Left cardiac atrium (tissue), 4 donors: ENCODE measurements around the gene PDE10A. TPM values are rescaled to one million over a fixed set of nuclear protein-coding genes. Genes with fewer than 3 reads are reported as not detected.
A peak's percentile ranks its signal among the peaks of the same experiment; 100 is the strongest.
"Not testable (repeated sequence)": the region's sequence is repeated elsewhere in the genome, so short reads cannot be mapped to it uniquely, and the experiment has no call there.

ENCODE experiments used
- ATAC-seq, 2 donors: fragments of 200-7000 bp; cut with Tn5 transposase; one replicate each; pipeline ENCODE4 v1.9.1; 2020; ENCODE audit warnings: mild to moderate bottlenecking in 2 of 2, moderate library complexity in 2 of 2
- DNase-seq: peaks from one replicate; pipeline ENCODE4 v3.0.0-alpha.2; 2020
- intact Hi-C, 2 donors: fragments of 100-400 bp; cut with DNase I; formaldehyde crosslinking; loops; one replicate each; pipeline versions ENCODE4 v1.14.1 to v1.15.1; 2022 to 2023
- total RNA-seq, 2 donors: library from RNA; stranded (reverse); fragmentation: NEBNext Ultra II Directional; extraction: Animal tissue kit (Norgen Biotek cat#: 25700); gene quantifications; one replicate each; pipeline ENCODE4 v1.2.1, GENCODE V29; 2021
- donor health status: DM: no; HTN: yes; CAD: no.
- donor health status: DM: no; HTN: yes; CAD: no; lungs with severe emphysema.
- donor health status: DM: yes; HTN: yes; CAD: no.
- donor health status: Dilated cardiomyopathy.

Gene PDE10A
- total RNA-seq, 2 donors from 2014 or later, result 7.1 to 9.4 TPM

DNA sequence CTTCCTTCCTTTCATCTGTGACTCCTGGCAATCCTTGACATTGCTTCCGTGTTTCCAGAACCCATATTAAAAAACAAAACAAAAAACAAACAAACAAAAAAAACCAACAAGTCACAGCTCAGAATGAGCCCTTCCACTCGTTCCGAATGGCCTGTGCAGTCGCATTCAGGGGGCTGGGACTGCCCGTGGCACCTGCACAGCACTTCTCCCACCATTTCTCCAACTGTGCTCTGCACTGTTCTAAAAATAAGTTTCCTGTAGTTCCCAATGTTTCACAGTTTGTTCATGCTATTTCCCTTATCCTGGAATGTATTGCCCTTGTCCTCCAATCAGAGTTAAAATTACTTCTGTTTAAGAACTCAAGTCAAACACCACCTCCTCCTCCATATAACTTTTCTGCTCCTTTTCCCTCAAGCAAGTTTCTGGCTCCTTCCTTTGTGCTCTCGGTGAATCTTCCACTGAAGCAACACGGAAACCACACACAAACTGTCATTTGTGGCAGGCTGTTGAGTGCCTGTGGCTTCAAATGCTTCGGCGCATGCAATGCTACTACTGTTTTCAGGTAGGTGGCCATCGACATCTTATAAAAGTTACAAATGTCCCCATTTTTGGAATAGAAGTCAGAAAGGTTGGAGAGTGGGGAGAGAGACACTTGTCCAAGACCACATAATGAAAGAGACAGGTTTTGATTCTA, 57.7 kb downstream of the PDE10A start:
- no peak for DNase-seq
- no peak for ATAC-seq
- intact Hi-C loops, result no loop called here

DNA sequence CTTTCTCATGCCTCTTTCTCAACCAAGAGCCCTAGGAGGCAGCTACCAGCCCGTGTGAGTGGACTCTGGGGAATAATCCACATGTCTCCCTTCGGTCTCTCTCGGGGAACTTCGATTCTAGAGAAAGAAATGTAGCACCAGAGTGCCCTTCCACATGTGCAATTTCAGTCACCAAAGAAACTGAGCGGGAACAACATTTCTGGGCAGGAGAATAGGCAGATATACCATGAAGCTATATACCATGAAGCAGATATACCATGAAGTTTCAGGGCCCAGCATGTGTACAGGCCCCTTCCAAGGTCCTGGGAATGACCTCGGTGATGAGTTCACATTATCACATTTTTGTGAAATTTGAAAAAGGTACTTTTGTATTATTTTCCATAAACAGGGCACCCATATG, 60.8 kb downstream of the PDE10A start:
- DNase-seq, result no peak
- intact Hi-C loops, result no loop called here
- ATAC-seq, result no peak

DNA sequence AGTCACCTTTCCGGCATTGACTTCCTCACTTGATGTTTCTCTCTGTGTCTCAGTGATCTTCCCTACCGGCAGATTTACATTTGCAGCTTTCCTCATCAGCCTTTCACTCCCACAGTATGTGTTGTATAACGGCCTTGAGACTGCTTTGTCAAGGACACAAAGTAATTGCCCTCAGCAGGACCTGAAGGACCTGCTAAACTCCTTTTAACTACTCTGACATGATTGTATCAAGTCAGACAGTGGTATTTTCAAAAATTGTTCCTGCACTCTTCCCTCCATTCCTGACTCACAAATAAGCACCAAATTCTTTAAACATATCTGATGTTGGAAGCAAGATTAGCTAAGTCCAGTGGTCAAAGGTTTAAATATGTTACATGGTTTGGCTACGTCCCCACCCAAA, 62.4 kb downstream of the PDE10A start:
- DNase-seq (no peak), ATAC-seq (no peak)
- intact Hi-C loops, result no loop called here

DNA sequence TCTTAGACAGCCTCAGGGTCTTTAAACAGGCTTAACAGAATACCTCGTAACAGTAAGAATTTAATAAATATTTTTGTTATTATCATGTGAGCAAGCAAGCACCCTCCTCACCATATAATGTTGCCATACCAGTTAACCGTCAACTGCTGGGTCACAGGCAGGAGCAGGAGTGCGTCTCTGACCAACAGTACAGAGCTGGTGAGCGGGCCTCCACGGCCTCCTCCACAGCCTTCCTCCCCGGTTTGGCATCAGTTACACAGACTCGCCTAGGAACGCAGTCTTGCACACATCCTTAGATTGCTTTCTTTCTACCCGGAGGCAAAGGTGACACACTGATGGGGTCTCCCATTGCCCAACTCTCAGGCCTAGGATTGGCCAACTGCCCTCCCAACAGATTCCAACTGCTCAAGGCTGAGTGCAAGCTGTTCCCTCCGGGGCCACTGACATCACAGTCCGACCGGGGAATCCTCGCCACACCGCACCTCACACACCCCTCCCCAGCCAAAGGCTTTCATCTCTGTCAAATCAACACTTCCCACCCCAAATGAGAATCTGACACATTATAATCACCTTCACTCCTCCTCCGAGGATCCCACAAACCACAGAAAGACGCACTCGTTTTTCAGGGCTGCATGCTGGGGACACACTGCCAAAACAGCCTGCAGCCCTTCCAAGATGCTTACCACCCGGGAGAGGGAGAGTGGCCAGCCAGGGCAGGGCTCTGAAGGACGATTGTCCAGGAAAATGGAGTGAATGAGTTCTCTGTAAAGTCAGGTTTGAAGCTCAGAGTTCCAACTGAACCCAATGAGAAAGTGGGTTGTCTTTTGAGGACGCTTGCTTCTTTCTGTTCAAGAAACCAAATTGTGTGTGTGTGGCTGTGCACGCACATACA, 63.2 kb downstream of the PDE10A start:
- intact Hi-C loops, result no loop called here
- ATAC-seq (no peak), DNase-seq (no peak)

DNA sequence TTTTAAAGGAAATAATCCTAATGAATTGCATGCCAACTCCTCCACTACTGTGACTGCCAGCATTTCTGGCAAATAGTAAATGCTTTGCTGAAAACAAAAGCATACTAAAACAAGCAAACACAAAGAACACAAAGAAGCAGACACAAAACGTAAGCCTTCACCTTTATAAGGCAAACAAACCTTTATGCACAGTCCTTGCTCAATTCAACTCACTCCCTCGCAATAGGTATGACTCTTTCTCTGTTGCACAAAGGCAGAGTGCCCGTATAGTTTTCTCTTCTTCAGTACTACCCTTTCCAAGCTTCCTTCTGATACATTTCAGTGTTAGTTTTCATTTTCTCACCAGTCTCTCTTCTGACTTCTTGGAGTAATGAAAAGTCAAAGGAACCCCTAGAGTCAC, 63.9 kb downstream of the PDE10A start:
- intact Hi-C loops, result no loop called here
- ATAC-seq (no peak), DNase-seq (no peak)

DNA sequence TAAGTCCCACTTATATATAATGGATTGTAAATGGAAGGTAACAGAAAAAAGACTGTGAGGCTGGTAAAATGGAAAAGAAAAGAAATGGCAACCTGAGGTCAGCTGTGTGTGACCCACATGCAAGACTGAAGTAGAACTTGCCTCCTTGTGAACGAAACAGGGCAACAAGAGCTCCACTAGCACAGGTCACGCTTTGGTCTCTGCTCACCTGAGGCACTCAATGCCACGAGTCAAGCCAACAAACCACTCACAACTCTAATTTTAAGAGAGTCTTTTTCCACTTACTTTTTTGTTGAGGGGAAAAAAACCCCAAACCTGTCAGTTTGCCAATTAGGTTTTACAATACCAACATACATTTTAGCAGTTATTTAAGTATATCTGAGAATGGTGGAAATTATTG, 65.2 kb downstream of the PDE10A start:
- intact Hi-C loops, result no loop called here
- ATAC-seq, result no peak

DNA sequence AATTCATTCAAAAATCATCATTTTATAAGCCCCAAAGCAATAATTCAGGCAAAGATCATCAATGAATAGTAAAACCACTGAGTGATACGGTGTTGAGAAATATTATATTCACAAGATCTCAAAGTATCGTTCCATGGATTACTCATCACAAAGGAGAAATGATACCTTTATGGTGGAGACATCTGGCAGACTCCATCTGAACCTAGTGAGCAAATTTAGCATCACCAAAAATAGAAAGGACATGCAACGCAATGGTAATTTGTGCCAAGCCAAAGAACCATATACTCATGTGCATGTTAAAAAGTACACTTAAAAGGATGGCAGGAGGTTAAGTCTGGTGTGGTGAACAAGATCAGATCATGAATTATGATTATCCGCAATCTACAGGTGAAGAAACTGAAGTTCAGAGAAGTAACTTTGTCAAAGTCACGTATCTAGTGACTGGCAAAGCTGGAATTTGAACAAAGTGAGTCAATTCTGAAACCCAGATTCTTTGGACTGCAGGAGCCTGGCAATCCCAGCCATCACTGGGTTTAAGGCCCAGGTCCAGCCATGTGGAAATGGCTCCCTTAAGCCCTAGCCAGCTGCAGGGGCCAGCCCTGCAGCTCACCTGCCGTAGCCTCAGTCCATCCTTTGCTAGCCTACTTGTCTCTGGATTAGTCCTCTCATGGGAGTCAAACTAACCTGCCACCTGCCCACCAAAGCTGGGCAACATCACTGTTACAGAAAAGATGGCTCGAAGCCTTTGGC, 68.3 kb downstream of the PDE10A start:
- no peak for ATAC-seq
- intact Hi-C loops, result no loop called here
- DNase-seq, result no peak

More for the DNA sequence above, 65.2 kb downstream of the PDE10A start:
- no peak for DNase-seq

DNA sequence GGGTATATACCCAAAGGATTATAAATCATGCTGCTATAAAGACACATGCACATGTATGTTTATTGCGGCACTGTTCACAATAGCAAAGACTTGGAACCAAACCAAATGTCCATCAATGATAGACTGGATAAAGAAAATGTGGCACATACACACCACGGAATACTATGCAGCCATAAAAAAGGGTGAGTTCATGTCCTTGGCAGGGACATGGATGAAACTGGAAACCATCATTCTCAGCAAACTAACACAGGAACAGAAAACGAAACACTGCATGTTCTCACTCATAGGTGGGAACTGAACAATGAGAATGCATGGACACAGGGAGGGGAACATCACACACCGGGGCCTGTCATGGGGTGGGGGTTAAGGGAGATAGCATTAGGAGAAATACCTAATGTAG, 70.1 kb downstream of the PDE10A start:
- ATAC-seq, DNase-seq, intact Hi-C loops: not testable (repeated sequence)

DNA sequence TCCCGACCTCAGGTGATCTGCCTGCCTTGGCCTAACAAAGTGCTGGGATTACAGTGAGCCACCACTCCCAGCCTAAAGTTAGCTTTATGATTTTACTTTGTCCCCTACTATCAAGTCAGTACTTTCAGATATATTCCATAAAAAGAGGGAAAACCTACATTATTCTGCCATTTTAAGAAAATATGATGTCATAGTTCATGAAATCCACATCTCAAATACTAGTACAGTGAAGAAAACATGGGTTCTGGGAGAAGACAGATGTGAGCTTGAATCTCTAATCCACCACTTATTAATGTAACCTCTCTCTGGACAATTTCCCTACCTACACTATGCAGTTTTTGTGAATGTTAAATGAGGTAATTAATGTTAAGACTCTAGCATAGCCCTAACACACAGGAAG, 74.5 kb downstream of the PDE10A start:
- intact Hi-C loops, result no loop called here
- DNase-seq, result no peak

DNA sequence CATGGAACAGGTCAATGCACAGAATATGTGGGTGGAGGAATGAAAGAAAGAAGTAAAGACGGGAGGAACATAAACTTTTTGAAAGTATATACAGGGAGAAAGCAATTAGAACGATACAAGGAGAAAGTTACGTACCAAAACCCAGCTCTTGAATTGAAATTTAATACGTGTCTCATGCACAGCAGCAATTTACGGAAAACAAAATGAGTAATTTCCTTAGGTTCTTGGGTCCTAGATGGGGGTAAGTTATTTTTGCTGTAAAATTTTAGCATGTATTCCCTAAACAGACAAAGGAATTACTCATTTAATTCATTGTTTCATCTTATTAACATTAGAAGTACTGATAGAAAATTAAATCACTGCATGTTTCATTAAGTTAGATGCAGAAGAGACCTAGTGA, 75.8 kb downstream of the PDE10A start:
- no peak for DNase-seq
- ATAC-seq, result no peak
- intact Hi-C loops, result no loop called here

More for the DNA sequence above, 74.5 kb downstream of the PDE10A start:
- no peak for ATAC-seq

DNA sequence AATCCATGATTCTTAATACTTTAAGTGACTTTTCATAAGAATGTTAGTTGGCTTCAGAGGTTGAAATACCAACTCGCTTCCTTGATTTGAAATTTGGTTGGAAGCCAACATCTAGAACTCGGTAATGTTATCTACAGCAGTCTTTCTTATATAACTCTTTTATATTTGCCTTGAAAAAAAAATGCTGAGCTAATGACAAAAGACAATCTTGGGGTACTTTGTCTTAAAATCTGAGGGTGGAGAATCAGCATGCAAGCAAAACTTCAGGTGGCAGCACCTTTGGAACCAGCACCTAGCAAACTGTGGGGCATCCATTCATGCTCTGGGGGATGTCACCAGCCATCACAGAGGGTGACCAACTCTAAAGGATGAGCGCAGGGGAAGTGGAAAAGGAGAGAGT, 76.3 kb downstream of the PDE10A start:
- DNase-seq (no peak), ATAC-seq (no peak)
- intact Hi-C loops, result no loop called here

DNA sequence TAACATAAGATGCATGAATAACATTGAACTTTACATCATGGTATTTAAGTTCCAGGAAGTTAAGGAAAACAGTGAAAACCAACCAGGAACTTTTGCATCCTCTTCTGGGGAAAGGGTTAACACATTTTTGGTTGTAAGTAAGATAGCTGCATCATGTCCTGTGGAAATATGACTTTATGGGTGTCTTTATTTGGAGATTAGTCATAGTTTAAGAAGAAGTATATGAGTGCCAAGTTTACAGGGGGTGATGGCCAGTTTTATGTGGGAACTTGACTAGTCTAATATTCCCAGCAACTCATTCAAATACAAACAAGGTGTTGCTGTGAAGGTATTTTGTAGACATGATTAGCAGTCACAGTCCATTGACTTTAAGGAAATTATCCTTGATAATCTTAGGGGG, 78.0 kb downstream of the PDE10A start:
- intact Hi-C loops, result no loop called here
- DNase-seq (no peak), ATAC-seq (no peak)

DNA sequence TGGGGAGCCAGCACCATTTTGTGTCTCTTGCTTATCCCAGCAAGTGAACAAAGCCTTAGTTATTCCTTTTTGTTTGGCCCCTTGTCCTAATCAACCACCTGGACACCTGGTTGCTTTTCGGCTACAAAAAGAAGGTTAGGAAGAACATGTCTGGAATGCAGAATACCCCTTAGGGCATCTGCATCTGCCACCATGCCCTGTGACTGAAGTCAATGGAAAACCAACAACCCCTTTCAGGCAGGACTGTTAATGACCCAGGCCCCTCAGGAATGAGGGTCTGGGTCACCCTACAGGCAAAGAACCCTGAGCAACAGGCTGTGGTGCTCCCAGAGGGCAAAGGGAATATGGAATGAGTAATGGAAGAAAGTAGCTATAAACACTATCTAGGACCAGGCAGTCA, 78.5 kb downstream of the PDE10A start:
- intact Hi-C loops, result no loop called here
- DNase-seq (no peak), ATAC-seq (no peak)

DNA sequence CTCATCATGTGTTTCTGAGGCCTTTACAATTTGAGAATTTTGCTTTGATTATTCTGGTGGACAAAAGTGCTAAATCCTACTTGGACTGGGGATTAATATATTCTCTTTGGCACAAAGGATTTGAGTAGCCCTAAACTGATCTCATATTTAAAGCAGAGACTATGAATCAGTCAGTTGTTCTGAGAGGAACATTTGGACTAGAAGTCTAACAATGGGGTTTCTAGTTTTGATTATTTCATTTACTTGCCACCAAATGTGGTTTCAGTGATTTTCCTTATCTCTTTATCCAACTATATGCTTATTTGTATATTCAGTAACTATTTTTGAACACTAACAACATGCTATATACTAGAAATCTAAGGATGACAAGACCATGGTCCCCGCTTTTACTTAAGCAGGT, 81.4 kb downstream of the PDE10A start:
- ATAC-seq (no peak), DNase-seq (no peak)
- intact Hi-C loops, result no loop called here

DNA sequence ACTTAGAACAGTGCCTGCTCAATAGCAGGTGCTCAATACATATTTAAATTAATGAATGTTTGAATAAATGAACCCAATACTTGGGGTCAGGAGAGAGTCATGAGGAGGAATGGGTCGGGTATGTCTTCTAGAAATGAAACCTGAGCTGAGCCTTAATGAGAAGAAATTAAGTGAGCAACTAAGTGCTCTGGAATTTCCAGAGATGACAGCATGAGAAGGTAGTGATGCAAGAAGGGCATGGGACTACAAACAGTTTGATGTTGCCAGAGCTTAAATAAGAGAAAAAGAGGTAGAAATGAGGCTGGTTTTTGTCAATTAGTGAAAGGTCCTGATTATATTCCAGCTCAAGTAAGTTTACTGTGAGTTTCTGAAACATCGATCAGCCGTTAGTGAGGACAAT, 82.9 kb downstream of the PDE10A start:
- no peak for DNase-seq
- ATAC-seq, result no peak
- intact Hi-C loops, result no loop called here

DNA sequence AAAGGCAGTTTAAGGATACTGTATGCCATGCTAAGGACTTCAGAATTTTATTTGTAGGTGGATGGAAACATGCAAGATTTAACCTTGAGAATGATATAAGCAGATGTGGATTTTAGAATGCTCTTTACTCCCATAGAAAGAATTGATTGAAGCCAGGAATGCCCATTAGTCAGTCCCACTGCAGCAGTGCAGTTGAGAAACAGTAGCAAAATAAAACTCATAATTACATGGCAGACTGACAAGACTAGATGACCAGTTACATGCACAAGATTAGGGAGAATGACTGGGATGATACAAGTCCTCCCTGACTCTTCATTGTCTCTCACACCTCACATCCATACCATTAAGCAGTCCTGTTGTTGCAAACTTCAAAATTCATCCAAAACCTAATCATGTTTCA, 83.9 kb downstream of the PDE10A start:
- intact Hi-C loops, result no loop called here
- no peak for DNase-seq

DNA sequence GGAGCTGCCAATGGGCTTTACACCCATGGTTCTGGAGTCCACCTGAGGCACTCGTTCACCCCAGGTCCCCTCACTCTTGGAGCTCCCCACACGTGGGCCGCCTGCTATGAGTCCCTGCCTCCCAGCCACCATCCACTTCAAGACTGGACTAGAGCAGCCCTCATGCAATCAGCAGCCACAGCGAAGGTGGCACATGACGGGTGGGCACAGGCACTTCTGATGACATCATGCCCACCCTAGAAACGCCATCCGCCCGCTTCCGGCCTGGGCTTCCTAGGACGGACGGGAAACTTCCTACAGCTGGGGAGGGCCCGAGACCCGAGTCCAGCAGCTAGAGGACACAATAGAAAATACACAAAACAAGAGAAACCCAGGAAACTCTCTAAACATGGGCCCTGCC, 85.5 kb downstream of the PDE10A start:
- DNase-seq (no peak), ATAC-seq (no peak)
- intact Hi-C loops, result no loop called here

More for the DNA sequence above, 83.9 kb downstream of the PDE10A start:
- ATAC-seq, result no peak

DNA sequence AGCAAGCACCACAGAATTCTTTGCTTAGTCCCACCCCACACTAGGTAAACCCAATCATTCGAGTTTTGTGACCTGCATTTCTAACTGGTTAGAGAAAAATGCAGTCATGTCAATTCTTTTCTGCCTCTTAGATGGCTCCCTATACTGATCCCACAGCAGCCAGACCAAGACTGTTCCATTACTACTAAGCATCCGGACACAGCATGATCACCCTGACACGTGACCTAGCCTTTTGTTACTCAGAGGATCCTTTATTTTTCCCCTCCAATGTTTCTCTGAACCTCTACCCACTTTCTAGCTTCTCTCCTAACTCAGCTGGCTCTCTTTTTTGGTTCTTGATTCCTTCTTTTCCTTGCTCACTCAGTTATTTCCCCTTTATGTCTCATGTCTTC, 87.9 kb downstream of the PDE10A start:
- no peak for DNase-seq
- intact Hi-C loops, result no loop called here
- ATAC-seq, result no peak

DNA sequence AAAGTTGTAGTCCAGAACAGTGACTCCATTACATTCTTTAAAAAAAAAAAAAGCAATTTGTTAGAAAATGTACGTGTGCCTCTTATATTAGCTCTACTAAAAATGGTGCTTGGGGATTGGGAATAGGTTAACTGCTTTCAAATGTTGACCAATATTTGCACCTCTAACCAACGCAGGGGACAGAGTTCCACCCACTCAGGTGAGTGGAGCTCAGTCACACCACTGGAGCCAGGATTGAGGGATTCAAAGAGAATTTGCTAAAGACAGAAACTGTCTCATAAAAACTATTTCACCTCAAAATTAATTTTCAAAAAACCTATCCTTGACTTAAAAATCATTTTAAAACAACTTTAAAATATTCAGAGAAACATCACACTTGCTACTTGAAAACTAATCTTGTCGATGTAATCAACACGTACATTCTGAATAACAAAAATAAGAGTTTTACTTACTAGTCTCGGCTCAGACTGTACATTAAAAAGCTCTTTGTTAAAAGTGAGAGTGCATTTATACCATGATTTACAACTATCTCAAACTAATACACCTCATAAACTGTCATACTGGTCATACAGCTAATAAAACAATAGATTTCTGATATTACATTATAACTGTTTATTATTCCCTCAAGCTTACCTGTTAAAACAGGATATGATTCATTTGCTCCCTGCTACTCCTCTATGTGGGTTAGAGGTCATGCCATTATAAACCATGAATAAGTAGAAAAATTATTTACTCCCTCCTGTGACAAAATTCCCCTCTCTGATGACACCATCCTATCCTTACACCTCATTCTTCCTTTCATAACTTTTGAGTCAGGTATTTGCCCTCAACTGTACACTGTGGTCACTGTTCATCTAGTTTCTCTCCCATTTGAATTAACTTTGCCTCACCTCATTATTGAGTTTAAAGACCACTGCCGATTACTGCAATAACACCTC, 88.6 kb downstream of the PDE10A start:
- DNase-seq, result no peak
- peak in 1 of 2 donors; percentile 20 for ATAC-seq
- intact Hi-C loops, result no loop called here
